ENCODE data around the gene DZANK1. TPM values are rescaled to one million over a fixed set of nuclear protein-coding genes. Genes with fewer than 3 reads are reported as not detected.

DZANK1 gene
- polyA plus RNA-seq, 1 donor from 2014 or later = 10.6 TPM

GRCh38 chr20:18496042-18496441 is 29.2 kb upstream of the DZANK1 start:
- no peak for TF ChIP-seq REST (IDR thresholded peaks at IDR 0.05; ENCODE audit: borderline replicate concordance)
- no peak for TF ChIP-seq CTCF (IDR thresholded peaks at IDR 0.05; ENCODE audit: poor library complexity, severe bottlenecking)
- no peak for TF ChIP-seq RAD21 (conservative IDR thresholded peaks at IDR 0.05)
- no peak for TF ChIP-seq EZH2 (IDR thresholded peaks at IDR 0.05; ENCODE audit: borderline replicate concordance, insufficient read depth, low read length, poor library complexity, severe bottlenecking)
- no peak for TF ChIP-seq TAF1 (IDR thresholded peaks at IDR 0.05; ENCODE audit: low read depth)
- no peak for TF ChIP-seq MXI1 (conservative IDR thresholded peaks at IDR 0.05; ENCODE audit: poor library complexity, severe bottlenecking)
- TF ChIP-seq POLR2AphosphoS5 (IDR thresholded peaks at IDR 0.05) = no peak
- no peak for TF ChIP-seq EP300 (conservative IDR thresholded peaks at IDR 0.05; ENCODE audit: poor library complexity, severe bottlenecking)
- TF ChIP-seq SMC3 (conservative IDR thresholded peaks at IDR 0.05; ENCODE audit: poor library complexity) = no peak
- peaks cover 3% of the 10 kb centered on the region for H3K79me2 ChIP-seq (replicated peaks; ENCODE audit: insufficient read depth, low read length)
- H3K9me3 ChIP-seq (ENCODE audit: low read length) = no peaks in the 10 kb centered on the region
- peak overlapping the region; percentile 84 for H3K4me2 ChIP-seq (ENCODE audit: low read length)
- H3F3A ChIP-seq (ENCODE audit: insufficient read depth, low read length, poor library complexity, severe bottlenecking) = no peaks in the 10 kb centered on the region
- H3K36me3 ChIP-seq (ENCODE audit: insufficient read depth, low read length) = peaks cover 3% of the 10 kb centered on the region
- H3K9me2 ChIP-seq (ENCODE audit: insufficient read depth, low read length) = no peaks in the 10 kb centered on the region
- no peaks in the 10 kb centered on the region for H3K27me3 ChIP-seq (ENCODE audit: insufficient read depth, low read depth, low read length)
- peak overlapping the region; percentile 88 for H3K27ac ChIP-seq (ENCODE audit: low read length)
- H3K4me3 ChIP-seq (ENCODE audit: low read length) = peak overlapping the region; percentile 85
- H2AFZ ChIP-seq (ENCODE audit: low read depth, low read length) = peak overlapping the region; percentile 94
- H3K9ac ChIP-seq (ENCODE audit: low read length) = peak overlapping the region; percentile 75
- no peaks in the 10 kb centered on the region for H4K20me1 ChIP-seq (ENCODE audit: insufficient read depth)

GRCh38 chr20:18488301-18488700 is 21.5 kb upstream of the DZANK1 start:
- Histone ChIP-seq H3K27me3 (ENCODE audit: insufficient read depth, low read depth, low read length) (no peaks in the 10 kb centered on the region), H4K20me1 (ENCODE audit: insufficient read depth) (no peaks in the 10 kb centered on the region), H3K9me2 (ENCODE audit: insufficient read depth, low read length) (no peaks in the 10 kb centered on the region), H3K36me3 (ENCODE audit: insufficient read depth, low read length) (peaks cover 8% of the 10 kb centered on the region), H3K27ac (ENCODE audit: low read length) (no peak overlapping the region), H2AFZ (ENCODE audit: low read depth, low read length) (no peak overlapping the region), H3F3A (ENCODE audit: insufficient read depth, low read length, poor library complexity, severe bottlenecking) (no peaks in the 10 kb centered on the region), H3K4me3 (ENCODE audit: low read length) (no peak overlapping the region), H3K4me2 (ENCODE audit: low read length) (no peak overlapping the region), H3K9ac (ENCODE audit: low read length) (no peak overlapping the region), H3K9me3 (ENCODE audit: low read length) (no peaks in the 10 kb centered on the region), H3K79me2 (replicated peaks; ENCODE audit: insufficient read depth, low read length) (no peaks in the 10 kb centered on the region)
- TF ChIP-seq TAF1 (IDR thresholded peaks at IDR 0.05; ENCODE audit: low read depth) = no peak
- TF ChIP-seq EZH2 (IDR thresholded peaks at IDR 0.05; ENCODE audit: borderline replicate concordance, insufficient read depth, low read length, poor library complexity, severe bottlenecking) = no peak
- TF ChIP-seq POLR2AphosphoS5 (IDR thresholded peaks at IDR 0.05) = no peak
- TF ChIP-seq CTCF (IDR thresholded peaks at IDR 0.05; ENCODE audit: poor library complexity, severe bottlenecking) = no peak
- no peak for TF ChIP-seq REST (IDR thresholded peaks at IDR 0.05; ENCODE audit: borderline replicate concordance)
- no peak for TF ChIP-seq MXI1 (conservative IDR thresholded peaks at IDR 0.05; ENCODE audit: poor library complexity, severe bottlenecking)
- TF ChIP-seq RAD21 (conservative IDR thresholded peaks at IDR 0.05) = no peak
